ENCODE measurements around the gene ARMC5.

ARMC5 gene

DNA sequence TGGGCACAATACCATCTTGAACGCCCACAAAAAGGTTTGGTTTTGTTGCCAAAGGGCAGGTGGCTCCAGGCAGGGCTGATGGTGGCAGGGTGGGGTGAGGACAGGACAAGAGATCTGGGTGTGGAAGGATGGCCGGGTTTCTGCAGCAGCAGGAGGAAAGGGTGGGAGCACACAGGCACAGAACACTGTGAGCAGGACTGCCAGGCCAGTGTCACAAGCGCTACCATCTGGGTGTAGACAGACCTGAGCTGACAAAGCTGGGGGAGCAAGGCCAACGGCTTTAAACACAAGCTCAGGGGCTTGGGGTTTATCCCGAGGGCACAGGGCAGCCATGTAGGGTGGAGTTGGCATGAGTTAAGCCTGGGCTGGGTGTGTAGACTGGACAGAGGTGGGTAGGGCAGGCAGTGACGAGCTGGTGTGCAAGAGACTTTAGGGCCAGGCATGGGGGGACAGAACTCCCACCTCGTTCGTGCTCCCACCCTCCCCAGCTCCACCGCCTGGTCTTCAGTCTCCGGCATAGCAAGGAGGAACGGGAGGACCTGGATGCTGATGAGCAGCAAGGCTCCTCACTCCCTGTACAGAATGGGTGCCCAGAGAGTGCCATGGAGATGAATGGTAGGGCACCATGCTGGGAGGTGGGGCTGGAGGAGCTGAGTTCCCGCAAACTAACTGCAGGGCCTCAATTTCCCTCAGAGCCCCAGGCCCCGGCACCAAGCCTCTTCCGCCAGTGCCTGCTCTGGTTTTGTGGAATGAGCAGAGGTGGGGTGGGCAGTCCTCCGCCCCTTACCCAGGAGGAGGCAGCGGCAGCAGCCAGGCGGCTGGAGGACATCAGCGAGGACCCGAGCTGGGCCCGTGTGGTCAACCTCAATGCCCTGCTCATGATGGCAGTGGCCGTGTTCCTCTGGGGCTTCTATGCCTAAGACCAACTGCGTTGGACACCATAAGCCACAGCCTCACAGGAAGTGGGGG lies 30.6 kb downstream of the ARMC5 start:
- TF ChIP-seq, protein P1, sequence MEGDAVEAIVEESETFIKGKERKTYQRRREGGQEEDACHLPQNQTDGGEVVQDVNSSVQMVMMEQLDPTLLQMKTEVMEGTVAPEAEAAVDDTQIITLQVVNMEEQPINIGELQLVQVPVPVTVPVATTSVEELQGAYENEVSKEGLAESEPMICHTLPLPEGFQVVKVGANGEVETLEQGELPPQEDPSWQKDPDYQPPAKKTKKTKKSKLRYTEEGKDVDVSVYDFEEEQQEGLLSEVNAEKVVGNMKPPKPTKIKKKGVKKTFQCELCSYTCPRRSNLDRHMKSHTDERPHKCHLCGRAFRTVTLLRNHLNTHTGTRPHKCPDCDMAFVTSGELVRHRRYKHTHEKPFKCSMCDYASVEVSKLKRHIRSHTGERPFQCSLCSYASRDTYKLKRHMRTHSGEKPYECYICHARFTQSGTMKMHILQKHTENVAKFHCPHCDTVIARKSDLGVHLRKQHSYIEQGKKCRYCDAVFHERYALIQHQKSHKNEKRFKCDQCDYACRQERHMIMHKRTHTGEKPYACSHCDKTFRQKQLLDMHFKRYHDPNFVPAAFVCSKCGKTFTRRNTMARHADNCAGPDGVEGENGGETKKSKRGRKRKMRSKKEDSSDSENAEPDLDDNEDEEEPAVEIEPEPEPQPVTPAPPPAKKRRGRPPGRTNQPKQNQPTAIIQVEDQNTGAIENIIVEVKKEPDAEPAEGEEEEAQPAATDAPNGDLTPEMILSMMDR (conservative IDR thresholded peaks at IDR 0.05), result no peak
- no peak overlapping the region for H3K27ac ChIP-seq

- TF ChIP-seq, protein P1 (conservative IDR thresholded peaks at IDR 0.05), result no peak
- H3K27ac ChIP-seq, result no peak overlapping the region
These were observed 32.6 kb downstream of the ARMC5 start for GRCh38 chr16:31491778-31492418.

DNA sequence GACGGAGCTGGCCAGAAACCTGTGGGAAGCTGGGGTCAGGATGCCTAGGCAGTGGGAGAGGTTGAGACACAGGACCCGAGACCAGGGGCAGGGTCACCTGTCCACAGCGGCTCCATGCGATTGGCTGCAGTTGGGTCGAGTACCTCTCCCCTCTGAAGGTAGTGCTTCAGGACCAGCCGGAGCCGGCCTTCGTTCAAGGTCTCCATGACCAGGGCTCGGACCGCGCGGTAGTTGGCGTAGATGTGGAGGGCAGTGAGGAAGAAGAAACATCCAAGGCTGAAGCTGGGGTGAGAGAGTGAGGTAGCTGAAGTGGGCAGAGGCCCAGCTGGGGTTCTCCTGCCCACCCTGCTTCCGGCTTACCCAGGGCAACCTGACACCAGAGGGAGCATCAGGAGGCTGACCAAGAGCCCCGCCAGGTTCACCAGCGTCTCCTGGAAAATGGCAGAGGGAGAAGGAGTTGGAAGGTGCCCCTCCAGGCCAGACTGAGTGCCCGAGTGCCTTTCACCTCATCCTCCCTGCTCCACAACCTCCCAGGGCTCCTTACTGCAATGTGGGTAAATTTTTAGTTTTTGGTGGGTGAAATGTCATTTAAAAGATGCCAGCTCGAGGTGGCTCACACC lies 34.3 kb downstream of the ARMC5 start:
- TF ChIP-seq, protein P1 (conservative IDR thresholded peaks at IDR 0.05), result no peak
- H3K27ac ChIP-seq, result no peak overlapping the region

- TF ChIP-seq, protein P1 (conservative IDR thresholded peaks at IDR 0.05), result no peak
- no peak overlapping the region for H3K27ac ChIP-seq
These were observed 37.4 kb downstream of the ARMC5 start for GRCh38 chr16:31496670-31497069.

- no peak overlapping the region for H3K27ac ChIP-seq
These were observed 39.2 kb downstream of the ARMC5 start for GRCh38 chr16:31498493-31498892.

GRCh38 chr16:31499928-31500327 lies 40.6 kb downstream of the ARMC5 start:
- TF ChIP-seq, protein P1 (conservative IDR thresholded peaks at IDR 0.05), result no peak
- H3K27ac ChIP-seq, result no peak overlapping the region

More at GRCh38 chr16:31498493-31498892, 39.2 kb downstream of the ARMC5 start:
- TF ChIP-seq, protein P1 (conservative IDR thresholded peaks at IDR 0.05), result no peak
